ENCODE results near the gene MBIP. TPM values are rescaled to one million over a fixed set of nuclear protein-coding genes. Genes with fewer than 3 reads are reported as not detected.
A peak's percentile ranks its signal among the peaks of the same experiment; 100 is the strongest.

MBIP gene
- total RNA-seq, 1 donor from 2014 or later, result 21.9 TPM

DNA sequence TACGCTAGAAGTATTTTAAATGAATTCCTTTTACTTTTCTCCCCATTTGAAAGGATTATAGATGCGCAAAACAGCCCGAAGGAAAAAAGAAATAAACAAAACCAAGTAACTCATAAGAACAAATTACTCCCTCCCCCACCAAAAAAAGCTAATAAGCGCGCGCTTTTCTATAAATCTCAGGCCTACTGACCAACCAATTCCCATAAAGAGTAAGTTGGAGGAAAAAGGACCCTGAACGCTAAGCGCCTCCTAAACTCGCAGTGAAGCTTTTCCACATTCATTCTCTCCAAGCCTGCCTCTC, 588 bp downstream of the MBIP start:
- Mint-ChIP-seq H3K9me3 (ENCODE audit: low read depth) (peaks cover 5% of the 10 kb centered on the region), H3K4me3 (ENCODE audit: unreplicated experiment) (peak overlapping the region; percentile 78), H3K36me3 (ENCODE audit: low read depth) (peaks cover 2% of the 10 kb centered on the region), H3K27me3 (ENCODE audit: low read depth) (peaks cover 19% of the 10 kb centered on the region), H3K4me1 (ENCODE audit: low read depth) (peaks cover 23% of the 10 kb centered on the region), H3K27ac (ENCODE audit: unreplicated experiment) (peak overlapping the region; percentile 92)
- DNase-seq (ENCODE audit: low spot score), result no peak
- TF ChIP-seq, protein P1, sequence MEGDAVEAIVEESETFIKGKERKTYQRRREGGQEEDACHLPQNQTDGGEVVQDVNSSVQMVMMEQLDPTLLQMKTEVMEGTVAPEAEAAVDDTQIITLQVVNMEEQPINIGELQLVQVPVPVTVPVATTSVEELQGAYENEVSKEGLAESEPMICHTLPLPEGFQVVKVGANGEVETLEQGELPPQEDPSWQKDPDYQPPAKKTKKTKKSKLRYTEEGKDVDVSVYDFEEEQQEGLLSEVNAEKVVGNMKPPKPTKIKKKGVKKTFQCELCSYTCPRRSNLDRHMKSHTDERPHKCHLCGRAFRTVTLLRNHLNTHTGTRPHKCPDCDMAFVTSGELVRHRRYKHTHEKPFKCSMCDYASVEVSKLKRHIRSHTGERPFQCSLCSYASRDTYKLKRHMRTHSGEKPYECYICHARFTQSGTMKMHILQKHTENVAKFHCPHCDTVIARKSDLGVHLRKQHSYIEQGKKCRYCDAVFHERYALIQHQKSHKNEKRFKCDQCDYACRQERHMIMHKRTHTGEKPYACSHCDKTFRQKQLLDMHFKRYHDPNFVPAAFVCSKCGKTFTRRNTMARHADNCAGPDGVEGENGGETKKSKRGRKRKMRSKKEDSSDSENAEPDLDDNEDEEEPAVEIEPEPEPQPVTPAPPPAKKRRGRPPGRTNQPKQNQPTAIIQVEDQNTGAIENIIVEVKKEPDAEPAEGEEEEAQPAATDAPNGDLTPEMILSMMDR (IDR thresholded peaks at IDR 0.05), result no peak

DNA sequence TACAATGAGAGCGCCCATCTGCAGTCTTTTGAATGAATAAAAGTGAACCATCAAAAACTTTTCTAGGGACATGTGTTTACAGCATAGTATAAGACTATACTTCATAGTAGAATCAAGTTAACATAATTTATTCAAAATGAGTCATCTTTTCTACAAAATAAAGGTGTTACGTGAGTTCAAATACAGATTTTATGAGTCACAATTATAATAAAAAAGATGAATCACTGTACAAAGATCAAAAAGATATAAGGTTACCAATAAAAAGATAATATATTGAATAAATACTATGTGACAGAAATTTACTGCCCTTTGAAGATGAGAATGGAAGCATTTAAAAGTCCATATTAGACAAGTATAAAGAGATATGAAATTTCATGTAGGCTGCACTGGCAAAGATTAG, 2.8 kb downstream of the MBIP start:
- Mint-ChIP-seq H3K9me3 (ENCODE audit: low read depth) (peaks cover 4% of the 10 kb centered on the region), H3K4me3 (ENCODE audit: unreplicated experiment) (no peak overlapping the region), H3K27ac (ENCODE audit: unreplicated experiment) (no peak overlapping the region), H3K36me3 (ENCODE audit: low read depth) (peaks cover 2% of the 10 kb centered on the region), H3K27me3 (ENCODE audit: low read depth) (peaks cover 6% of the 10 kb centered on the region), H3K4me1 (ENCODE audit: low read depth) (peaks cover 23% of the 10 kb centered on the region)
- TF ChIP-seq, protein P1 (IDR thresholded peaks at IDR 0.05), result no peak
- DNase-seq (ENCODE audit: low spot score), result no peak

DNA sequence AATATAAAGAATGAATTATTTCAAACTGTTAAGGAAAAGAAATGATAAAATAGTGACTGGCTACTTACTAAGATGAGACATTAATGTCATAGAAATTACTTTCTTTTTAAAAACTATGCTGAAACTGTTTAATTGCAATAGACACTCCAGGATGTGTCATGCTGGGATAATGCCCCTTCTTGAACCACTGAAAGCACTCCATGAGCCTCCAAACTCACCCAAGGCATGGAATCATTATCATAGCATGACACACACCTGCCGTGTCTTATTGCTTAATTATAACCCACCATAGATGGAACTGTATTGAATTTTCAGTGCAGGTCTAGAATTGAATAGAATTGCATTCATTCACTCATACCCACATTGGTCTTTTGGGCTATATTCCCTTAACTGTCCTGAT, 4.3 kb downstream of the MBIP start:
- TF ChIP-seq, protein P1 (IDR thresholded peaks at IDR 0.05), result no peak
- no peak overlapping the region for H3K4me3 Mint-ChIP-seq (ENCODE audit: unreplicated experiment)
- no peak for DNase-seq (ENCODE audit: low spot score)
- peaks cover 4% of the 10 kb centered on the region for H3K9me3 Mint-ChIP-seq (ENCODE audit: low read depth)
- H3K36me3 Mint-ChIP-seq (ENCODE audit: low read depth), result peaks cover 3% of the 10 kb centered on the region
- peaks cover 3% of the 10 kb centered on the region for H3K27me3 Mint-ChIP-seq (ENCODE audit: low read depth)
- peaks cover 23% of the 10 kb centered on the region for H3K4me1 Mint-ChIP-seq (ENCODE audit: low read depth)
- H3K27ac Mint-ChIP-seq (ENCODE audit: unreplicated experiment), result no peak overlapping the region

DNA sequence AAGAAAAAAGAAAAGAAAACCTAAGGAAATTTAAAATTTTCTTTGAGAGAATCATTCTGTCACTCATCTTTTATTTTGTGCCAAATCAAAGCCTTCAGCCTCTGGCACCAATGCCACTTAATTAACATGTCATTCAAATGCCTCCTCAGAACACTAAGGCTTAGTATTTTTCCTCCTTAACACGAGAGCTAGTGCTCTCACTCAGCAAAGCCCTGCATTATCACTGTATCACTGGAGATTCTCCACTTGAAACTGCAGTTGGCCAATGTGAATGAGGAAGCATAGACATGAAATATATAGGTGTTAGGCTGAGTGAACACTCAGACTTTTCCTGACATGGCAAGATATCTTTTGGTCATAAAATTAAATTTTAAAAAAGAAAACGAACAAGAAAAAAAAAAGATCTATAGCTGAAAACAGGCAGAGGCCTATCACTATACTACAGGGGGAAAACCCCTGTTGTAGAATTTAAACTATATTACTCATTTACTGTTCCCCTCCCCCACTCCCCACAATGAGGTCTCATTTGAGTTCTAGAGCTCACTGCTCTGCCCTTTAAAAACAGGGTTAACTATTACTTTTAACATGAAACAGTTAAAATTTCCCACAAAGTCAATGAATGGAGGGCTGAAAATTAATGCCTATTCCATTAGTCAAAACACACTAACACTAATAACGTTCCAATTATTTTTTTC, 5.1 kb downstream of the MBIP start:
- peaks cover 9% of the 10 kb centered on the region for H3K36me3 Mint-ChIP-seq (ENCODE audit: low read depth)
- TF ChIP-seq, protein P1 (IDR thresholded peaks at IDR 0.05), result no peak
- no peaks in the 10 kb centered on the region for H3K27me3 Mint-ChIP-seq (ENCODE audit: low read depth)
- DNase-seq (ENCODE audit: low spot score), result no peak
- H3K4me3 Mint-ChIP-seq (ENCODE audit: unreplicated experiment), result no peak overlapping the region
- no peak overlapping the region for H3K27ac Mint-ChIP-seq (ENCODE audit: unreplicated experiment)
- H3K4me1 Mint-ChIP-seq (ENCODE audit: low read depth), result peaks cover 17% of the 10 kb centered on the region
- H3K9me3 Mint-ChIP-seq (ENCODE audit: low read depth), result no peaks in the 10 kb centered on the region

DNA sequence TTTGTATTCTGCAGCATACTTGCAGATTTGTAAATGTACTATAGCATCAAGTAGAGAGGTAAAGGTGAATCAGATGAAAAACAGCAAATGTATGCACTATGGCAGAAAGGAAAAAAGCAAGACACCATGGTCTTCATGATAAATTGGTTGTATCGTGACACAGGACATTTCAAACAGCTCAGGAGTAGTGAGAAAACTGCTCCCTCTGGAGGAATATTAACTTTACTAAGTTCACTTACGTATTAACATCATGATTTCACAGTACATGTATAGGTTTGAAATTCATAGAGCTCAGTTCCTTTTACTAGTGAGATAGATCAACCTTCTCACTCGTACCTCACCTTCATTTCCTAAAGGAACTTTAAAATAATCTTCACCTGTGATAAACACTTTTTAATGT, 6.5 kb downstream of the MBIP start:
- H3K4me1 Mint-ChIP-seq (ENCODE audit: low read depth), result peaks cover 11% of the 10 kb centered on the region
- no peak overlapping the region for H3K27ac Mint-ChIP-seq (ENCODE audit: unreplicated experiment)
- no peaks in the 10 kb centered on the region for H3K9me3 Mint-ChIP-seq (ENCODE audit: low read depth)
- H3K27me3 Mint-ChIP-seq (ENCODE audit: low read depth), result no peaks in the 10 kb centered on the region
- peaks cover 15% of the 10 kb centered on the region for H3K36me3 Mint-ChIP-seq (ENCODE audit: low read depth)
- TF ChIP-seq, protein P1 (IDR thresholded peaks at IDR 0.05), result peak; percentile 62
- no peak for DNase-seq (ENCODE audit: low spot score)
- no peak overlapping the region for H3K4me3 Mint-ChIP-seq (ENCODE audit: unreplicated experiment)
